ENCODE measurements around the gene SPTBN5. TPM values are rescaled to one million over a fixed set of nuclear protein-coding genes. Genes with fewer than 3 reads are reported as not detected.

Gene SPTBN5
- total RNA-seq (ENCODE audit: low replicate concordance) = 3.1 and 4.2 TPM in 2 replicates
- long read RNA-seq = 0 reads

GRCh38 chr15:41893422-41894250 is at the start of gene SPTBN5:
Gene SPTBN5 (minus strand): TSS chr15:41894053. CDS start chr15:41893497, 556 bp downstream.
- Mint-ChIP-seq H3K27me3 (no peaks in the 10 kb centered on the region), H3K27ac (no peak within 1 kb of the TSS), H3K4me1 (ENCODE audit: unreplicated experiment) (peaks cover 17% of the 10 kb centered on the region), H3K36me3 (peaks cover 12% of the 10 kb centered on the region), H3K9me3 (no peaks in the 10 kb centered on the region), H3K4me3 (no peak within 1 kb of the TSS)
- TF ChIP-seq CTCF (conservative IDR thresholded peaks at IDR 0.05) = no peak
- no peak for DNase-seq (ENCODE audit: extremely low spot score, unreplicated experiment)

GRCh38 chr15:41942886-41943285 is 49.0 kb upstream of the SPTBN5 start:
- H3K4me1 Mint-ChIP-seq (ENCODE audit: unreplicated experiment) = peaks cover 22% of the 10 kb centered on the region
- peaks cover 15% of the 10 kb centered on the region for H3K36me3 Mint-ChIP-seq
- TF ChIP-seq CTCF (conservative IDR thresholded peaks at IDR 0.05) = no peak
- DNase-seq (ENCODE audit: extremely low spot score, unreplicated experiment) = no peak
- no peak overlapping the region for H3K4me3 Mint-ChIP-seq
- peak overlapping the region; percentile 23 for H3K27ac Mint-ChIP-seq
- no peaks in the 10 kb centered on the region for H3K27me3 Mint-ChIP-seq
- H3K9me3 Mint-ChIP-seq = no peaks in the 10 kb centered on the region

- Mint-ChIP-seq H3K4me3 (no peak overlapping the region), H3K27me3 (no peaks in the 10 kb centered on the region), H3K36me3 (peaks cover 15% of the 10 kb centered on the region), H3K27ac (no peak overlapping the region), H3K9me3 (no peaks in the 10 kb centered on the region), H3K4me1 (ENCODE audit: unreplicated experiment) (peaks cover 29% of the 10 kb centered on the region)
- TF ChIP-seq CTCF (conservative IDR thresholded peaks at IDR 0.05) = no peak
- no peak for DNase-seq (ENCODE audit: extremely low spot score, unreplicated experiment)
Observed at GRCh38 chr15:41941644-41942415, 48.0 kb upstream of the SPTBN5 start.

GRCh38 chr15:41940441-41940857 is 46.6 kb upstream of the SPTBN5 start:
- no peak for DNase-seq (ENCODE audit: extremely low spot score, unreplicated experiment)
- no peak overlapping the region for H3K4me3 Mint-ChIP-seq
- peaks cover 20% of the 10 kb centered on the region for H3K36me3 Mint-ChIP-seq
- H3K27me3 Mint-ChIP-seq = no peaks in the 10 kb centered on the region
- no peak for TF ChIP-seq CTCF (conservative IDR thresholded peaks at IDR 0.05)
- H3K27ac Mint-ChIP-seq = no peak overlapping the region
- peaks cover 32% of the 10 kb centered on the region for H3K4me1 Mint-ChIP-seq (ENCODE audit: unreplicated experiment)
- H3K9me3 Mint-ChIP-seq = no peaks in the 10 kb centered on the region

- Mint-ChIP-seq H3K36me3 (peaks cover 20% of the 10 kb centered on the region), H3K4me1 (ENCODE audit: unreplicated experiment) (peaks cover 36% of the 10 kb centered on the region), H3K9me3 (no peaks in the 10 kb centered on the region), H3K4me3 (no peak overlapping the region), H3K27me3 (no peaks in the 10 kb centered on the region), H3K27ac (no peak overlapping the region)
- no peak for TF ChIP-seq CTCF (conservative IDR thresholded peaks at IDR 0.05)
- DNase-seq (ENCODE audit: extremely low spot score, unreplicated experiment) = no peak
Observed at GRCh38 chr15:41939986-41940385, 46.1 kb upstream of the SPTBN5 start.
